ENCODE measurements around the gene ERFE.
A peak's percentile ranks its signal among the peaks of the same experiment; 100 is the strongest.

DNA sequence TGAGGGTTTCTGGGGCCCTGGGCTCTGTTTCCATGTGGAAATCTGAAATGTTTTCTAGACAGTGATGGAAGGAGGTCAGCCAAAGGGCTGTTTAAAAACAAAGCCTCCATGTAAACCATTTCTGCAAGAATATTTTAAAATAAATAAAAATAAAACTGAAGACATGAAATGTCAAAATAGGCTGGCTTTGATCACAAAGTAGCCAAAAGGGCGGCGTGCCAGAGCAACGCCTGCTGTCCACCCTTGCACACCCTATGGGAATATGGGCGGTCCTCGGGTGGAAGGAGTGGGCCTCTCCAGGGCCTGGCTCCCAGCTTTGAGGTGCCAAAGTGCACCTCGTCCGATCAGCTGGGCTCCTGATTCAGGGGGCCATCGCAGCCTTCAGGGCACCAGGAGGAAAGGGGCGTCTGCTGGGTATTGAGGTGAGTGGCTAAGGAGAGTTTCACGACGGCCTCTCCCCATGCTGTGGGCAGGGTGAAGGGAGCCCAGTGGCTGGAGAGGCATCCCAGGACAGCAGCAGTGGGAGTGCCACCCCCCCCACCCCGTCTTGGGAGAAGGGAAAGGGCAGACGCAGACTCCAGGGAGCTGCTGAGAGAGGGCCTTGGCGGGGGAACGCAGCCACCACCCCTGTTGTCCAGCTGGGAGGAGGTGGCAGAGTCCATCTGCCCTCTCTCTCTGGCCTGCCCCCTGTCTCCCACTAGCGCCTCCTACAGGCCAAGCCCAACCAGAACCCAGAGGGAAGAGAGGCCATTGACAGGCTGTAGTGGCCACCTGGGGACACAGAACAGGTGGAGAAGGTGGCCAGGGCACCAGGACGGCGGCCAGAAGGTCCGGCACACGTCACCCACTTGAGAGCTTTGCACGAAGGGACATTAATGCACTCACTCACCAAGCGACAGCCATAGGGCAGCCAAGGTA, 5.7 kb upstream of the ERFE start:
- TF ChIP-seq, protein P1, sequence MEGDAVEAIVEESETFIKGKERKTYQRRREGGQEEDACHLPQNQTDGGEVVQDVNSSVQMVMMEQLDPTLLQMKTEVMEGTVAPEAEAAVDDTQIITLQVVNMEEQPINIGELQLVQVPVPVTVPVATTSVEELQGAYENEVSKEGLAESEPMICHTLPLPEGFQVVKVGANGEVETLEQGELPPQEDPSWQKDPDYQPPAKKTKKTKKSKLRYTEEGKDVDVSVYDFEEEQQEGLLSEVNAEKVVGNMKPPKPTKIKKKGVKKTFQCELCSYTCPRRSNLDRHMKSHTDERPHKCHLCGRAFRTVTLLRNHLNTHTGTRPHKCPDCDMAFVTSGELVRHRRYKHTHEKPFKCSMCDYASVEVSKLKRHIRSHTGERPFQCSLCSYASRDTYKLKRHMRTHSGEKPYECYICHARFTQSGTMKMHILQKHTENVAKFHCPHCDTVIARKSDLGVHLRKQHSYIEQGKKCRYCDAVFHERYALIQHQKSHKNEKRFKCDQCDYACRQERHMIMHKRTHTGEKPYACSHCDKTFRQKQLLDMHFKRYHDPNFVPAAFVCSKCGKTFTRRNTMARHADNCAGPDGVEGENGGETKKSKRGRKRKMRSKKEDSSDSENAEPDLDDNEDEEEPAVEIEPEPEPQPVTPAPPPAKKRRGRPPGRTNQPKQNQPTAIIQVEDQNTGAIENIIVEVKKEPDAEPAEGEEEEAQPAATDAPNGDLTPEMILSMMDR (IDR thresholded peaks at IDR 0.05; ENCODE audit: borderline replicate concordance, extremely low read depth, low read length, poor library complexity, severe bottlenecking), result peak; percentile 44
- TF ChIP-seq EZH2 (IDR thresholded peaks at IDR 0.05; ENCODE audit: borderline replicate concordance, low read depth, low read length, severe bottlenecking), result no peak
